IMR-90 (cell line): Measurements from ENCODE around the gene SLC22A5. TPM values are rescaled to one million over a fixed set of nuclear protein-coding genes. Genes with fewer than 3 reads are reported as not detected.
A peak's percentile ranks its signal among the peaks of the same experiment; 100 is the strongest.

Experiments
- ATAC-seq: fragments of 200-7000 bp; cut with Tn5 transposase; 2 replicates; pipeline ENCODE4 v1.9.1; 2020; ENCODE audit warnings: low read depth, mild to moderate bottlenecking, moderate library complexity
- BruUV-seq: library from RNA; stranded (reverse); fragments of 400-500 nt; replicated peaks from 2 replicates; lab custom pipeline; 2021; lab: Mats Ljungman, UMichigan
- CTCF ChIA-PET: fragments of 300-600 bp; formaldehyde crosslinking; extraction: SDS; loops from one replicate; lab custom pipeline; 2021; ENCODE audit warnings: antibody characterized with exemption; lab: Yijun Ruan, JAX
- POLR2A ChIA-PET: fragments of 300-600 bp; sonication (Branson Sonifier 250); formaldehyde crosslinking; loops from one replicate; lab custom pipeline; 2022; ENCODE audit warnings: antibody characterized with exemption; ENCODE audit not compliant: unreplicated experiment; lab: Charles Lee
- DNase-seq: peaks from one replicate; pipeline ENCODE4 v3.0.0; 2013
- H2AFZ ChIP-seq: replicated peaks from 2 replicates; pipeline ENCODE3; 2013; ENCODE audit warnings: low read length, mild to moderate bottlenecking; ENCODE audit not compliant: poor library complexity
- H2AK5ac ChIP-seq: 2 replicates; pipeline ENCODE4 v1.6.1; 2013; ENCODE audit warnings: low read depth, low read length, inconsistent platforms
- H2AK9ac ChIP-seq: replicated peaks from 2 replicates; pipeline ENCODE3; 2013; ENCODE audit warnings: mild to moderate bottlenecking, low read depth, low read length, moderate library complexity; ENCODE audit not compliant: poor library complexity
- H2BK120ac ChIP-seq: 2 replicates; pipeline ENCODE4 v1.6.1; 2013; ENCODE audit warnings: low read depth, low read length, inconsistent platforms
- H2BK15ac ChIP-seq: 3 replicates; pipeline ENCODE4 v1.6.1; 2013; ENCODE audit warnings: low read depth, low read length, inconsistent platforms
- H2BK20ac ChIP-seq: 2 replicates; pipeline ENCODE4 v1.6.1; 2013; ENCODE audit warnings: low read depth, mild to moderate bottlenecking, inconsistent platforms, low read length, moderate library complexity
- H2BK5ac ChIP-seq: 2 replicates; pipeline ENCODE4 v1.6.1; 2013; ENCODE audit warnings: mild to moderate bottlenecking, low read depth, low read length, inconsistent platforms; ENCODE audit not compliant: poor library complexity, severe bottlenecking
- H3K14ac ChIP-seq: replicated peaks from 2 replicates; pipeline ENCODE4 v1.6.1; 2013; ENCODE audit warnings: low read depth, low read length, inconsistent platforms
- H3K18ac ChIP-seq: 2 replicates; pipeline ENCODE4 v1.6.1; 2013; ENCODE audit warnings: low read depth, low read length, control low read depth
- H3K23ac ChIP-seq: 2 replicates; pipeline ENCODE4 v1.6.1; 2013; ENCODE audit warnings: low read depth, low read length, inconsistent platforms
- H3K27ac ChIP-seq: 2 replicates; pipeline ENCODE4 v1.5.1; 2013; ENCODE audit warnings: mild to moderate bottlenecking, control low read depth, low read length; ENCODE audit not compliant: insufficient read depth
- H3K27me3 ChIP-seq: 2 replicates; pipeline ENCODE4 v1.6.1; 2013; ENCODE audit warnings: low read length; ENCODE audit not compliant: control insufficient read depth, insufficient read depth
- H3K36me3 ChIP-seq: 2 replicates; pipeline ENCODE4 v1.6.1; 2013; ENCODE audit warnings: low read length, mixed read lengths; ENCODE audit not compliant: control insufficient read depth, insufficient read depth
- H3K4ac ChIP-seq: 2 replicates; pipeline ENCODE4 v1.6.1; 2013; ENCODE audit warnings: low read depth, low read length, inconsistent platforms
- H3K4me1 ChIP-seq: 2 replicates; pipeline ENCODE4 v1.6.1; 2013; ENCODE audit warnings: low read length, mixed read lengths; ENCODE audit not compliant: control insufficient read depth, insufficient read depth
- H3K4me2 ChIP-seq: 2 replicates; pipeline ENCODE4 v1.6.1; 2013; ENCODE audit warnings: low read depth, mild to moderate bottlenecking, control low read depth, low read length, moderate library complexity
- H3K4me3 ChIP-seq: 2 replicates; pipeline ENCODE4 v1.5.1; 2013; ENCODE audit warnings: low read depth, mild to moderate bottlenecking, control low read depth, low read length, moderate library complexity; ENCODE audit not compliant: insufficient read depth
- H3K56ac ChIP-seq: 2 replicates; pipeline ENCODE4 v1.6.1; 2013; ENCODE audit warnings: low read length, inconsistent platforms; ENCODE audit not compliant: insufficient read depth; ENCODE audit errors: extremely low read depth
- H3K79me1 ChIP-seq, 2 experiments: 2 replicates each; pipeline ENCODE4 v1.6.1; 2013; ENCODE audit warnings: low read length in 2 of 2, inconsistent platforms in 1 of 2, low read depth in 1 of 2
- H3K9ac ChIP-seq: 2 replicates; pipeline ENCODE4 v1.6.1; 2013; ENCODE audit warnings: low read depth, low read length, control low read depth
- H3K9me1 ChIP-seq: 2 replicates; pipeline ENCODE4 v1.6.1; 2013; ENCODE audit warnings: low read length, inconsistent platforms; ENCODE audit not compliant: insufficient read depth
- H3K9me3 ChIP-seq: 2 replicates; pipeline ENCODE4 v1.6.1; 2013; ENCODE audit warnings: low read length; ENCODE audit not compliant: control insufficient read depth, insufficient read depth
- H4K20me1 ChIP-seq: 2 replicates; pipeline ENCODE4 v1.6.1; 2013; ENCODE audit warnings: low read length, inconsistent platforms; ENCODE audit not compliant: insufficient read depth
- H4K5ac ChIP-seq: 2 replicates; pipeline ENCODE4 v1.6.1; 2013; ENCODE audit warnings: mild to moderate bottlenecking, low read depth, low read length, control low read depth
- H4K8ac ChIP-seq, 2 experiments: 2 replicates each; pipeline ENCODE4 v1.6.1; 2013; ENCODE audit warnings: low read depth in 2 of 2, low read length in 2 of 2, control low read depth in 1 of 2, inconsistent platforms in 1 of 2
- H4K91ac ChIP-seq: 2 replicates; pipeline ENCODE4 v1.6.1; 2013; ENCODE audit warnings: low read depth, low read length, inconsistent platforms; ENCODE audit not compliant: insufficient read depth
- BHLHE40 ChIP-seq: fragments of 150-350 bp; IDR thresholded peaks from 2 replicates; pipeline ENCODE4 v1.6.1; 2016; ENCODE audit warnings: mild to moderate bottlenecking, low read depth, low read length
- FOS ChIP-seq: fragments of 150-350 bp; IDR thresholded peaks from 2 replicates; pipeline ENCODE4 v1.6.1; 2016; ENCODE audit warnings: low read depth, low read length
- MAFK ChIP-seq: IDR thresholded peaks from 2 replicates; pipeline ENCODE4 v1.6.1; 2012; ENCODE audit warnings: low read depth, low read length, improper control_type of control experiment
- MAZ ChIP-seq: IDR thresholded peaks from 2 replicates; pipeline ENCODE4 v1.6.1; 2012; ENCODE audit warnings: low read depth, mild to moderate bottlenecking, low read length, improper control_type of control experiment, moderate library complexity, borderline replicate concordance
- MXI1 ChIP-seq: IDR thresholded peaks from 2 replicates; pipeline ENCODE4 v1.6.1; 2012; ENCODE audit warnings: low read depth, mild to moderate bottlenecking, low read length, moderate library complexity, borderline replicate concordance
- NFE2L2 ChIP-seq: fragments of 150-350 bp; IDR thresholded peaks from 2 replicates; pipeline ENCODE4 v1.6.1; 2016; ENCODE audit warnings: low read depth, mild to moderate bottlenecking, low read length
- POLR2A ChIP-seq: IDR thresholded peaks from 2 replicates; pipeline ENCODE4 v1.6.1; 2012; ENCODE audit warnings: mild to moderate bottlenecking, low read depth, low read length
- RAD21 ChIP-seq: IDR thresholded peaks from 2 replicates; pipeline ENCODE4 v1.6.1; 2012; ENCODE audit warnings: low read length, improper control_type of control experiment
- RCOR1 ChIP-seq: IDR thresholded peaks from 2 replicates; pipeline ENCODE4 v1.6.1; 2012; ENCODE audit warnings: mild to moderate bottlenecking, low read length, improper control_type of control experiment; ENCODE audit not compliant: insufficient replicate concordance
- RFX5 ChIP-seq: IDR thresholded peaks from 2 replicates; pipeline ENCODE4 v1.8.0; 2012; ENCODE audit warnings: low read depth, mild to moderate bottlenecking, low read length, moderate library complexity
- SMC3 ChIP-seq: fragments of 150-350 bp; IDR thresholded peaks from 2 replicates; pipeline ENCODE4 v1.6.1; 2016; ENCODE audit warnings: low read depth, mild to moderate bottlenecking, antibody characterized with exemption, low read length, moderate library complexity
- WGBS, 2 experiments: methylation state at CpG; one replicate each; pipeline versions ENCODE4 v1.1.5 to v1.1.7; 2013; ENCODE audit warnings: missing lambda C conversion rate in 2 of 2; ENCODE audit not compliant: insufficient read length in 1 of 2; ENCODE audit errors: extremely low coverage in 2 of 2; 5-methylcytosine and 5-hydroxymethylcytosine counted together
- dilution Hi-C: fragments of 300-500 bp; cut with HindIII; formaldehyde crosslinking; loops from one replicate; pipeline ENCODE4 v1.14.3; 2018; ENCODE audit warnings: low sequenced_read_pairs; ENCODE audit not compliant: unreplicated experiment
- in situ Hi-C: fragments of 300-500 bp; cut with MboI; formaldehyde crosslinking; loops from 3 replicates; pipeline ENCODE4 v1.14.3; 2019; ENCODE audit warnings: low sequenced_read_pairs, inconsistent platforms, mixed read lengths
- intact Hi-C: fragments of 100-400 bp; cut with micrococcal nuclease; formaldehyde crosslinking; loops from 2 replicates; pipeline ENCODE4 v1.10.0; 2022
- polyA plus RNA-seq, 3 experiments: library from polyadenylated mRNA; depleted of rRNA; stranded (reverse); fragments of >200 nt; gene quantifications; 2 replicates each; pipeline ENCODE4 v1.2.3, GENCODE V29; 2012; ENCODE audit warnings: low replicate concordance in 1 of 3
- total RNA-seq: library from RNA; depleted of rRNA; stranded (reverse); fragments of >200 nt; gene quantifications from 2 replicates; pipeline ENCODE4 v1.2.3, GENCODE V29; 2012
- TF ChIP-seq, protein P1 (sequence below): fragments of 150-350 bp; IDR thresholded peaks from 2 replicates; pipeline ENCODE4 v1.6.1; 2017; ENCODE audit warnings: mild to moderate bottlenecking, antibody characterized with exemption, low read length, low read depth

The SLC22A5 gene
- total and polyA plus RNA-seq, 2 of the 4 experiments (the other 2 are of a cell fraction), result 6.1 to 7.1 TPM

DNA sequence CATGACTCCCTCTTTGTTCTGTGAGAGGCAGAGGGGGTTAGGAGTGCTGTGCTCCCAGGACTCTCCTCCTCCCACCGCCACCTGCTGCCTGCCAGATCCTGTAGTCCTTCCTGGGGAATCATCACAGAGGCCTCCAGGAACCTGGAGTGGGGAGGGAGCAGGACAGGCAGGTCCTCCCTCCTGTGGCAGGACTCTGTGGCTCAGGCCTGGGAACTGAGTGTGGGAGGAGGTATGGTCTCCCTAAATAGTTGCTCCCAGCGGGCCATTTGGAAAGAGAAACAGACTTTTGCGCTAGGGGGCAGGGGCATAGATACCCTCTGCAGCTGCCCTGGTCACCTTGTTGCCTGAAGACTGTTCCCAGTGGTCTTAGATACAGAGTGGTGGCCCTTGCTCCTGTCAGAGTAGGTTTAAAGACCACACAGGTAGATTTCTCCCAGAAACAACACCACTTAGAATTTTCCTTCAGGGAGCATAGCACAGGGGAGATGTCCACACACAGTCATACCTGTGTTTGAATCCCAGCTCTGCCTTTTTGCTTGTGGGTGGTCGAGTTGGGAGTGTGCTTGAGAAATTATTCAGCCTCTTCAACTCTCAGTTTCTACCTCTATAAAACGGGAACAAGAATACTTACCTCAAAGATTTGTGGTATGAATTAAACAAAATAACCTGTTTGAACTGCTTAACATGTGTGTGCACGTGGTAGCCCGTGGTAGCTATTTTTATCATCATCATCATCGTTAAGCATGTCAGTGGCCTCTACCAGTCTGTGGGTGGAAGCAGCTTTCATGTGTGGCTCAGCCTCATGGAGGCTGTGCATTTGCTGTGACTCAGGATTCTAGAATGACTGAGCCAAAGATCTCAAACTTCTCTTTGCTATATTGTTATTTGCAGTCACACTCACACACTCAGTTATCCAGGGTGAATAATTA, 55.8 kb downstream of the SLC22A5 start:
- WGBS, 2 experiments, result no CpG with 5 or more reads among the region's 8 CpGs
- H2AK5ac ChIP-seq, result peak overlapping the region; percentile 97
- H3K14ac ChIP-seq, result peak overlapping the region; percentile 92
- H3K9me3 ChIP-seq, result no peaks in the 10 kb centered on the region
- H2BK5ac ChIP-seq, result peak overlapping the region; percentile 94
- H3K18ac ChIP-seq, result peak overlapping the region; percentile 75
- ChIA-PET POLR2A (interaction anchor here (0.6 kb wide), 1 partner anchor 42 kb away, joined by 3 read pairs; no protein-coding TSS in a partner anchor), CTCF (interaction anchor here (1.0 to 2.2 kb wide), 5 partner anchors 10 to 80 kb away, joined by 3 to 11 read pairs (median 5); partner anchors contain the start of gene IRF1)
- peak; percentile 95 for DNase-seq
- intact Hi-C loops (no loop called here), dilution Hi-C loops (no loop called here), in situ Hi-C loops (no loop called here)
- H4K8ac ChIP-seq, result peak overlapping the region; percentile 42 to 98
- H3K4ac ChIP-seq, result peak overlapping the region; percentile 98
- BruUV-seq, result no TSS peak
- peak overlapping the region; percentile 9; the same call in 1 of the 2 replicates for H3K9ac ChIP-seq
- TF ChIP-seq RAD21 (0 out of 2 replicates have a peak, but pooled peaks have one; percentile 5), MAZ (no peak), RFX5 (no peak), FOS (peak; percentile 75), MXI1 (peak; percentile 82), MAFK (no peak), RCOR1 (peak; percentile 35), SMC3 (no peak), NFE2L2 (peak; percentile 67), BHLHE40 (peak; percentile 90), POLR2A (peak; percentile 36; the same call in 1 of the 2 replicates)
- TF ChIP-seq, protein P1, sequence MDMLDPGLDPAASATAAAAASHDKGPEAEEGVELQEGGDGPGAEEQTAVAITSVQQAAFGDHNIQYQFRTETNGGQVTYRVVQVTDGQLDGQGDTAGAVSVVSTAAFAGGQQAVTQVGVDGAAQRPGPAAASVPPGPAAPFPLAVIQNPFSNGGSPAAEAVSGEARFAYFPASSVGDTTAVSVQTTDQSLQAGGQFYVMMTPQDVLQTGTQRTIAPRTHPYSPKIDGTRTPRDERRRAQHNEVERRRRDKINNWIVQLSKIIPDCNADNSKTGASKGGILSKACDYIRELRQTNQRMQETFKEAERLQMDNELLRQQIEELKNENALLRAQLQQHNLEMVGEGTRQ, result peak; percentile 70
- no peaks in the 10 kb centered on the region for H4K20me1 ChIP-seq
- peak overlapping the region; percentile 22; the same call in 1 of the 2 replicates for H3K4me2 ChIP-seq
- H2AK9ac ChIP-seq, result peak overlapping the region; percentile 86
- H3K27ac ChIP-seq, result peak overlapping the region; percentile 63
- H2BK20ac ChIP-seq, result peak overlapping the region; percentile 96
- peak overlapping the region; percentile 96 for H4K91ac ChIP-seq
- peak; percentile 43 for ATAC-seq
- H3K4me3 ChIP-seq, result no peak overlapping the region
- peaks cover 51% of the 10 kb centered on the region for H3K4me1 ChIP-seq
- H2BK15ac ChIP-seq, result peak overlapping the region; percentile 92; the same call in 2 of the 3 replicates
- H3K56ac ChIP-seq, result peak overlapping the region; percentile 65
- peak overlapping the region; percentile 23 for H2AFZ ChIP-seq
- peak overlapping the region; percentile 95 for H2BK120ac ChIP-seq
- peak overlapping the region; percentile 62 for H4K5ac ChIP-seq
- peaks cover 50% of the 10 kb centered on the region for H3K9me1 ChIP-seq
- peak overlapping the region; percentile 93 for H3K23ac ChIP-seq
- H3K36me3 ChIP-seq, result peaks cover 2% of the 10 kb centered on the region; the same call in 1 of the 2 replicates
- H3K79me1 ChIP-seq, result peaks cover 23 to 83% of the 10 kb centered on the region in 2 experiments; a peak in 3 of 4 replicates
- H3K27me3 ChIP-seq, result no peaks in the 10 kb centered on the region
